A549 (cell line): ENCODE data around the gene SUMF1. TPM values are rescaled to one million over a fixed set of nuclear protein-coding genes. Genes with fewer than 3 reads are reported as not detected.

Source experiments
- ATAC-seq, 2 experiments: fragments of 200-7000 bp in 1 of 2; fragments of >200 bp in 1 of 2; cut with Nextera tagmentation in 1 of 2; cut with Tn5 transposase in 1 of 2; 3 replicates each; pipeline versions ENCODE4 v1.8.0 to v1.9.1; 2018 to 2020; ENCODE audit warnings: mild to moderate bottlenecking in 1 of 2, moderate library complexity in 1 of 2
- CTCF ChIA-PET: fragments of 300-600 bp; sonication (Branson Sonifier 250); formaldehyde crosslinking; extraction: SDS; loops from one replicate; lab custom pipeline; 2021; ENCODE audit warnings: antibody characterized with exemption, inconsistent platforms; lab: Yijun Ruan, JAX
- POLR2A ChIA-PET: fragments of 350-600 bp; formaldehyde crosslinking; extraction: SDS; loops from one replicate; lab custom pipeline; 2021; ENCODE audit warnings: antibody characterized with exemption, inconsistent platforms; lab: Yijun Ruan, JAX
- DNase-seq, 2 experiments: peaks; one replicate each; pipeline versions ENCODE4 v3.0.0 to v3.0.0-alpha.2; 2011 to 2016; ENCODE audit warnings: low read depth in 1 of 2, low spot score in 1 of 2
- FAIRE-seq: peaks from 2 replicates; lab custom pipeline; 2011; peaks lifted over from hg19 to GRCh38; lab: Jason Lieb, UNC
- H3K27ac ChIP-seq, 2 experiments: fragments of >200 bp; sonication (Bioruptor Twin); formaldehyde crosslinking; 3 replicates each; pipeline ENCODE4 v1.5.1; 2016 to 2017
- H3K4me1 ChIP-seq: fragments of >200 bp; sonication (Bioruptor Twin); formaldehyde crosslinking; 3 replicates; pipeline ENCODE4 v1.6.1; 2016
- H3K4me2 ChIP-seq: fragments of >200 bp; sonication (Bioruptor Twin); formaldehyde crosslinking; 3 replicates; pipeline ENCODE4 v1.6.1; 2016
- H3K4me3 ChIP-seq: fragments of >200 bp; sonication (Bioruptor Twin); formaldehyde crosslinking; 3 replicates; pipeline ENCODE4 v1.5.1; 2016
- H3K9me3 ChIP-seq: fragments of >200 bp; sonication (Bioruptor Twin); formaldehyde crosslinking; 3 replicates; pipeline ENCODE4 v1.6.1; 2016
- BHLHE40 ChIP-seq: IDR thresholded peaks from 2 replicates; pipeline ENCODE4 v1.6.1; 2012; ENCODE audit warnings: low read depth, low read length, inconsistent platforms
- CBX8 ChIP-seq: fragments of 200-600 bp; sonication (generic); IDR thresholded peaks from 2 replicates; pipeline ENCODE4 v1.6.1; 2016
- CEBPB ChIP-seq, 2 experiments: fragments of >200 bp in 1 of 2; sonication (Bioruptor Twin) in 1 of 2; formaldehyde crosslinking in 1 of 2; IDR thresholded peaks; 2 replicates each; pipeline ENCODE4 v1.6.1; 2012 to 2016
- CHD4 ChIP-seq: fragments of 200-600 bp; sonication (generic); IDR thresholded peaks from 2 replicates; pipeline ENCODE4 v1.6.1; 2016; ENCODE audit warnings: antibody characterized with exemption, mild to moderate bottlenecking, borderline replicate concordance
- ELK1 ChIP-seq: fragments of 150-350 bp; IDR thresholded peaks from 2 replicates; pipeline ENCODE4 v1.6.1; 2014; ENCODE audit warnings: low read depth, mild to moderate bottlenecking, low read length
- EP300 ChIP-seq, 2 experiments: fragments of >200 bp; sonication (Bioruptor Twin); formaldehyde crosslinking; IDR thresholded peaks; 2 replicates in 1 of 2; 3 replicates in 1 of 2; pipeline ENCODE4 v1.6.1; 2016 to 2017
- FOSB ChIP-seq: fragments of 250-450 bp; sonication (Bioruptor Pico); IDR thresholded peaks from 2 replicates; pipeline ENCODE4 v1.5.0; 2020; ENCODE audit warnings: mild to moderate bottlenecking, moderate library complexity
- GATA3 ChIP-seq: IDR thresholded peaks from 2 replicates; pipeline ENCODE4 v1.6.1; 2012; ENCODE audit warnings: borderline replicate concordance
- HDAC2 ChIP-seq: fragments of 200-600 bp; sonication (generic); IDR thresholded peaks from 2 replicates; pipeline ENCODE4 v1.6.1; 2016
- HEYL ChIP-seq: fragments of 250-450 bp; sonication (Bioruptor Pico); IDR thresholded peaks from 2 replicates; pipeline ENCODE4 v1.8.0; 2021; ENCODE audit warnings: mild to moderate bottlenecking, moderate library complexity
- HMGXB4 ChIP-seq: fragments of 250-450 bp; sonication (Bioruptor Pico); IDR thresholded peaks from 2 replicates; pipeline ENCODE4 v1.5.0; 2021; ENCODE audit warnings: mild to moderate bottlenecking, moderate library complexity, borderline replicate concordance
- MAFK ChIP-seq: fragments of 450-650 bp; IDR thresholded peaks from 2 replicates; pipeline ENCODE4 v1.6.1; 2014; ENCODE audit not compliant: partially characterized antibody
- MAX ChIP-seq: IDR thresholded peaks from 2 replicates; pipeline ENCODE4 v1.6.1; 2012
- MYC ChIP-seq: IDR thresholded peaks from 2 replicates; pipeline ENCODE4 v1.6.1; 2012; ENCODE audit warnings: mild to moderate bottlenecking, inconsistent platforms, low read length, improper control_type of control experiment, borderline replicate concordance
- NPAS2 ChIP-seq: fragments of 250-450 bp; sonication (Bioruptor Pico); IDR thresholded peaks from 2 replicates; pipeline ENCODE4 v1.8.0; 2022; ENCODE audit warnings: mild to moderate bottlenecking, moderate library complexity, borderline replicate concordance
- NR3C1 ChIP-seq: fragments of >200 bp; sonication (Bioruptor Twin); formaldehyde crosslinking; IDR thresholded peaks from 3 replicates; pipeline ENCODE4 v1.6.1; 2017
- PBX3 ChIP-seq: IDR thresholded peaks from 2 replicates; pipeline ENCODE4 v1.6.1; 2012
- PHF8 ChIP-seq: fragments of 200-600 bp; sonication (generic); IDR thresholded peaks from 2 replicates; pipeline ENCODE4 v1.6.1; 2016; ENCODE audit warnings: low read depth, mild to moderate bottlenecking, antibody characterized with exemption, moderate library complexity, borderline replicate concordance
- POLR2A ChIP-seq: IDR thresholded peaks from 2 replicates; pipeline ENCODE4 v1.6.1; 2012; ENCODE audit warnings: mild to moderate bottlenecking, low read length
- POLR2AphosphoS2 ChIP-seq: conservative IDR thresholded peaks from 2 replicates; pipeline ENCODE4 v1.6.1; 2012; ENCODE audit warnings: low read length, improper control_type of control experiment, inconsistent platforms
- RAD21 ChIP-seq, 2 experiments: fragments of >200 bp in 1 of 2; sonication (Bioruptor Twin) in 1 of 2; formaldehyde crosslinking in 1 of 2; IDR thresholded peaks in 1 of 2; conservative IDR thresholded peaks in 1 of 2; 2 replicates in 1 of 2; 3 replicates in 1 of 2; pipeline ENCODE4 v1.6.1; 2012 to 2018; ENCODE audit warnings: inconsistent platforms in 1 of 2
- REST ChIP-seq: fragments of 200-600 bp; sonication (generic); IDR thresholded peaks from 2 replicates; pipeline ENCODE4 v1.6.1; 2016; ENCODE audit warnings: antibody characterized with exemption, mild to moderate bottlenecking, moderate library complexity
- RFX5 ChIP-seq: fragments of 450-650 bp; IDR thresholded peaks from 2 replicates; pipeline ENCODE4 v1.7.1; 2014; ENCODE audit warnings: antibody characterized with exemption, mild to moderate bottlenecking, moderate library complexity
- ZC3H11A ChIP-seq: fragments of 450-650 bp; IDR thresholded peaks from 2 replicates; pipeline ENCODE4 v1.6.1; 2014; ENCODE audit warnings: antibody characterized with exemption, mild to moderate bottlenecking
- ZSCAN20 ChIP-seq: fragments of 250-450 bp; sonication (Bioruptor Pico); IDR thresholded peaks from 2 replicates; pipeline ENCODE4 v1.8.0; 2022; ENCODE audit warnings: mild to moderate bottlenecking, moderate library complexity
- WGBS: methylation state at CpG from one replicate; pipeline ENCODE4 v1.1.6; 2017; ENCODE audit errors: missing lambda C conversion rate; 5-methylcytosine and 5-hydroxymethylcytosine counted together
- polyA plus RNA-seq, 4 experiments: library from polyadenylated mRNA; depleted of rRNA in 3 of 4; stranded (reverse); fragments of >200 nt; fragmentation: RNase III in 1 of 4; extraction: RNeasy Plus Mini Kit Qiagen cat#74134 plus additional on column Dnase treatment in 1 of 4; gene quantifications; 2 replicates in 3 of 4; 3 replicates in 1 of 4; pipeline ENCODE4 v1.2.3, GENCODE V29; 2011 to 2017

The SUMF1 gene
- polyA plus RNA-seq, 2 of the 4 experiments (the other 2 are of a cell fraction) = 20.9 to 25.4 TPM

- ChIA-PET CTCF (interaction anchor here (0.6 to 2.6 kb wide), 5 partner anchors 13 to 564 kb away, joined by 3 to 14 read pairs (median 3); no protein-coding TSS in a partner anchor), POLR2A (interaction anchor here (0.8 to 3.2 kb wide), 10 partner anchors 10 to 693 kb away, joined by 3 to 52 read pairs (median 6); partner anchors contain the start of genes BHLHE40, EDEM1 and SUMF1)
- ATAC-seq (no peak), FAIRE-seq (no peak), DNase-seq (peak in 1 of 2 experiments; percentile 8)
- no peaks in the 10 kb centered on the region for H3K9me3 ChIP-seq
- peak overlapping the region; percentile 83 for H3K4me2 ChIP-seq
- peaks cover 9% of the 10 kb centered on the region; the same call in 1 of the 3 replicates for H3K4me1 ChIP-seq
- peak overlapping the region; percentile 71 for H3K4me3 ChIP-seq
- TF ChIP-seq BHLHE40 (no peak), CEBPB (IDR thresholded peaks at IDR 0.05) (no peak), RAD21 (conservative IDR thresholded peaks at IDR 0.05 in 1 of 2, IDR thresholded peaks at IDR 0.05 in 1 of 2) (no peak), POLR2A (no peak), MYC (no peak), NR3C1 (no peak), EP300 (IDR thresholded peaks at IDR 0.05) (no peak), ELK1 (no peak), MAX (no peak), RFX5 (no peak), HMGXB4 (no peak), NPAS2 (CRISPR knock-in tag) (no peak)
- 64% methylated on average over 28 of the region's 28 CpGs for WGBS
- peak overlapping the region; percentile 73 to 90; a peak in 5 of 6 replicates for H3K27ac ChIP-seq
These were observed 27.1 kb upstream of the SUMF1 start for GRCh38 chr3:4493941-4494894.

GRCh38 chr3:4493014-4493940, 26.2 kb upstream of the SUMF1 start, which contains the start of gene ITPR1:
Gene ITPR1, plus strand, starts transcription at chr3:4493348. Its CDS starts 23,144 bp downstream, at chr3:4516492.
- peak within 1 kb of the TSS; percentile 96 for H3K4me2 ChIP-seq
- H3K27ac ChIP-seq = peak within 1 kb of the TSS; percentile 73 to 90
- peak; percentile 94 to 98 for DNase-seq
- peak; percentile 94 to 96 for ATAC-seq
- 0% methylated on average over 29 of the region's 47 CpGs for WGBS
- peaks cover 9% of the 10 kb centered on the region; the same call in 1 of the 3 replicates for H3K4me1 ChIP-seq
- H3K4me3 ChIP-seq = peak within 1 kb of the TSS; percentile 71
- H3K9me3 ChIP-seq = no peaks in the 10 kb centered on the region
- FAIRE-seq = no peak
- CTCF ChIA-PET = interaction anchor here (0.6 to 2.6 kb wide), 9 partner anchors 14 to 565 kb away, joined by 3 to 14 read pairs (median 3); no protein-coding TSS in a partner anchor
- POLR2A ChIA-PET = interaction anchor here (0.6 to 3.2 kb wide), 31 partner anchors 9 to 694 kb away, joined by 3 to 52 read pairs (median 4); partner anchors contain the start of genes BHLHE40, EDEM1 and SUMF1
- TF ChIP-seq HDAC2 (no peak), GATA3 (no peak), ZC3H11A (no peak), MAFK (no peak), ZSCAN20 (CRISPR knock-in tag) (no peak), CHD4 (no peak), POLR2AphosphoS2 (no peak), FOSB (0 out of 2 replicates have a peak, but pooled peaks have one; percentile 39), CBX8 (no peak), PBX3 (0 out of 2 replicates have a peak, but pooled peaks have one; percentile 31), REST (no peak), MYC (peak; percentile 94), PHF8 (peak; percentile 26; the same call in 1 of the 2 replicates), RAD21 (conservative IDR thresholded peaks at IDR 0.05 in 1 of 2, IDR thresholded peaks at IDR 0.05 in 1 of 2) (peak in 1 of 2 experiments; percentile 5; a peak in 1 of 5 replicates), HEYL (no peak)
